ENCODE data around the gene ETFB. TPM values are rescaled to one million over a fixed set of nuclear protein-coding genes. Genes with fewer than 3 reads are reported as not detected.

The ETFB gene
- total RNA-seq, 1 experiment from 2014 or later = 114 TPM

- Mint-ChIP-seq H3K4me3 (ENCODE audit: unreplicated experiment) (peak overlapping the region; percentile 96), H3K9me3 (ENCODE audit: unreplicated experiment) (no peaks in the 10 kb centered on the region), H3K36me3 (ENCODE audit: insufficient read depth, unreplicated experiment) (peaks cover 6% of the 10 kb centered on the region), H3K27ac (ENCODE audit: low read depth, unreplicated experiment) (peak overlapping the region; percentile 90), H3K27me3 (ENCODE audit: insufficient read depth, unreplicated experiment) (no peaks in the 10 kb centered on the region), H3K4me1 (ENCODE audit: insufficient read depth, unreplicated experiment) (peaks cover 28% of the 10 kb centered on the region)
- intact Hi-C loops (cut with micrococcal nuclease) = loop anchor here (1.0 kb wide), 2 partner anchors 27 to 28 kb away; no protein-coding TSS in a partner anchor
- peak; percentile 99 for DNase-seq (ENCODE audit: unreplicated experiment)
- no TSS peak for BruUV-seq (replicated peaks)
- no peak for TF ChIP-seq CTCF (IDR thresholded peaks at IDR 0.05; ENCODE audit: unreplicated experiment)
- CTCF ChIA-PET = interaction anchor here (0.9 to 2.3 kb wide), 3 partner anchors 22 to 342 kb away, joined by 3 to 18 read pairs (median 5); no protein-coding TSS in a partner anchor
- POLR2A ChIA-PET = interaction anchor here (0.6 to 1.8 kb wide), 9 partner anchors 8 to 1170 kb away, joined by 3 to 20 read pairs (median 6); no protein-coding TSS in a partner anchor
These were observed 434 bp upstream of the ETFB start for GRCh38 chr19:51366389-51367254.

GRCh38 chr19:51365211-51365964 lies 800 bp downstream of the ETFB start:
- CTCF ChIA-PET = interaction anchor here (0.5 to 2.3 kb wide), 7 partner anchors 20 to 747 kb away, joined by 3 to 18 read pairs (median 3); no protein-coding TSS in a partner anchor
- no TSS peak for BruUV-seq (replicated peaks)

GRCh38 chr19:51364200-51365106 lies 1.7 kb downstream of the ETFB start:
- DNase-seq (ENCODE audit: unreplicated experiment) = peak; percentile 58
- Mint-ChIP-seq H3K27ac (ENCODE audit: low read depth, unreplicated experiment) (peak overlapping the region; percentile 90), H3K27me3 (ENCODE audit: insufficient read depth, unreplicated experiment) (no peaks in the 10 kb centered on the region), H3K9me3 (ENCODE audit: unreplicated experiment) (no peaks in the 10 kb centered on the region), H3K36me3 (ENCODE audit: insufficient read depth, unreplicated experiment) (peaks cover 6% of the 10 kb centered on the region), H3K4me3 (ENCODE audit: unreplicated experiment) (peak overlapping the region; percentile 68), H3K4me1 (ENCODE audit: insufficient read depth, unreplicated experiment) (peaks cover 31% of the 10 kb centered on the region)
- POLR2A ChIA-PET = interaction anchor here (0.6 kb wide), 1 partner anchor 421 kb away, joined by 4 read pairs; no protein-coding TSS in a partner anchor
- CTCF ChIA-PET = interaction anchor here (0.6 to 2.3 kb wide), 3 partner anchors 10 to 34 kb away, joined by 3 to 18 read pairs (median 5); no protein-coding TSS in a partner anchor
- intact Hi-C loops (cut with micrococcal nuclease) = no loop called here
- no peak for TF ChIP-seq CTCF (IDR thresholded peaks at IDR 0.05; ENCODE audit: unreplicated experiment)
- no TSS peak for BruUV-seq (replicated peaks)

More at GRCh38 chr19:51365211-51365964, 800 bp downstream of the ETFB start:
- Mint-ChIP-seq H3K27ac (ENCODE audit: low read depth, unreplicated experiment) (peak overlapping the region; percentile 90), H3K4me3 (ENCODE audit: unreplicated experiment) (peak overlapping the region; percentile 96), H3K9me3 (ENCODE audit: unreplicated experiment) (no peaks in the 10 kb centered on the region), H3K4me1 (ENCODE audit: insufficient read depth, unreplicated experiment) (peaks cover 28% of the 10 kb centered on the region), H3K27me3 (ENCODE audit: insufficient read depth, unreplicated experiment) (no peaks in the 10 kb centered on the region), H3K36me3 (ENCODE audit: insufficient read depth, unreplicated experiment) (peaks cover 6% of the 10 kb centered on the region)
- peak; percentile 54 for DNase-seq (ENCODE audit: unreplicated experiment)
- POLR2A ChIA-PET = interaction anchor here (0.5 to 1.3 kb wide), 7 partner anchors 9 to 292 kb away, joined by 3 to 11 read pairs (median 4); no protein-coding TSS in a partner anchor
- intact Hi-C loops (cut with micrococcal nuclease) = no loop called here
- TF ChIP-seq CTCF (IDR thresholded peaks at IDR 0.05; ENCODE audit: unreplicated experiment) = no peak
